NB4 (cell line): ENCODE measurements around the gene SPSB4.

Source experiments
- CTCF ChIP-seq: IDR thresholded peaks from one replicate; pipeline ENCODE4 v1.5.1; 2012; ENCODE audit warnings: low read depth, low read length
- MAX ChIP-seq: IDR thresholded peaks from 2 replicates; pipeline ENCODE4 v1.6.1; 2011; ENCODE audit warnings: low read depth, low read length
- MYC ChIP-seq: IDR thresholded peaks from 2 replicates; pipeline ENCODE4 v1.6.1; 2011; ENCODE audit warnings: low read depth, low read length
- POLR2A ChIP-seq: IDR thresholded peaks from 2 replicates; pipeline ENCODE4 v1.6.1; 2011; ENCODE audit warnings: mild to moderate bottlenecking; ENCODE audit not compliant: insufficient read length; ENCODE audit errors: extremely low read depth

GRCh38 chr3:141087778-141088130 lies 36.6 kb downstream of the SPSB4 start:
- TF ChIP-seq CTCF (no peak), POLR2A (no peak), MAX (no peak), MYC (no peak)
